ENCODE results near the gene SAG.

SAG gene

GRCh38 chr2:233307565-233307964 is at the start of gene SAG:
Gene SAG, plus strand, starts transcription at chr2:233307816. Its CDS starts 1,374 bp downstream, at chr2:233309190.
- no peak within 1 kb of the TSS for H3K4me3 ChIP-seq (ENCODE audit: low read depth, low read length)
- no peak for TF ChIP-seq CTCF (IDR thresholded peaks at IDR 0.05; ENCODE audit: control insufficient read depth, extremely low read depth, insufficient read depth)
- no peak for DNase-seq (ENCODE audit: low read depth)

GRCh38 chr2:233258211-233258610 is 49.4 kb upstream of the SAG start:
- TF ChIP-seq CTCF (IDR thresholded peaks at IDR 0.05; ENCODE audit: control insufficient read depth, extremely low read depth, insufficient read depth), result no peak
- DNase-seq (ENCODE audit: low read depth), result no peak
- H3K4me3 ChIP-seq (ENCODE audit: low read depth, low read length), result no peak overlapping the region

GRCh38 chr2:233259730-233260129 is 47.9 kb upstream of the SAG start:
- H3K4me3 ChIP-seq (ENCODE audit: low read depth, low read length), result no peak overlapping the region
- no peak for TF ChIP-seq CTCF (IDR thresholded peaks at IDR 0.05; ENCODE audit: control insufficient read depth, extremely low read depth, insufficient read depth)
- no peak for DNase-seq (ENCODE audit: low read depth)

GRCh38 chr2:233260661-233261060 is 47.0 kb upstream of the SAG start:
- no peak for DNase-seq (ENCODE audit: low read depth)
- no peak overlapping the region for H3K4me3 ChIP-seq (ENCODE audit: low read depth, low read length)
- TF ChIP-seq CTCF (IDR thresholded peaks at IDR 0.05; ENCODE audit: control insufficient read depth, extremely low read depth, insufficient read depth), result no peak

- no peak for DNase-seq (ENCODE audit: low read depth)
- TF ChIP-seq CTCF (IDR thresholded peaks at IDR 0.05; ENCODE audit: control insufficient read depth, extremely low read depth, insufficient read depth), result no peak
- H3K4me3 ChIP-seq (ENCODE audit: low read depth, low read length), result no peak overlapping the region
These were observed 45.6 kb upstream of the SAG start for GRCh38 chr2:233261819-233262555.

GRCh38 chr2:233262562-233262961 is 45.1 kb upstream of the SAG start:
- TF ChIP-seq CTCF (IDR thresholded peaks at IDR 0.05; ENCODE audit: control insufficient read depth, extremely low read depth, insufficient read depth), result no peak

GRCh38 chr2:233263045-233263570 is 44.5 kb upstream of the SAG start:
- H3K4me3 ChIP-seq (ENCODE audit: low read depth, low read length), result no peak overlapping the region
- TF ChIP-seq CTCF (IDR thresholded peaks at IDR 0.05; ENCODE audit: control insufficient read depth, extremely low read depth, insufficient read depth), result no peak
- DNase-seq (ENCODE audit: low read depth), result no peak

More at GRCh38 chr2:233262562-233262961, 45.1 kb upstream of the SAG start:
- no peak overlapping the region for H3K4me3 ChIP-seq (ENCODE audit: low read depth, low read length)
- no peak for DNase-seq (ENCODE audit: low read depth)
